A673 (cell line): ENCODE measurements around the gene MX2. TPM values are rescaled to one million over a fixed set of nuclear protein-coding genes. Genes with fewer than 3 reads are reported as not detected.

Experiments used
- BruUV-seq: library from RNA; stranded (reverse); fragments of 400-500 nt; replicated peaks from 2 replicates; lab custom pipeline; 2021; lab: Mats Ljungman, UMichigan
- CTCF ChIA-PET: fragments of 300-600 bp; sonication (Branson Sonifier 250); formaldehyde crosslinking; loops from one replicate; lab custom pipeline; 2022; ENCODE audit warnings: antibody characterized with exemption; lab: Charles Lee
- POLR2A ChIA-PET: fragments of 300-600 bp; sonication (Branson Sonifier 250); formaldehyde crosslinking; loops from one replicate; lab custom pipeline; 2022; ENCODE audit warnings: antibody characterized with exemption; ENCODE audit not compliant: low non-redundant PET; lab: Charles Lee
- DNase-seq: peaks from one replicate; pipeline ENCODE4 v3.0.0-alpha.2; 2015; ENCODE audit warnings: low spot score
- H3K27ac ChIP-seq: fragments of 200-600 bp; sonication (generic); 2 replicates; pipeline ENCODE4 v1.5.1; 2016; ENCODE audit warnings: mixed run types, low read depth, mild to moderate bottlenecking, mixed read lengths, antibody characterized with exemption, low read length; ENCODE audit not compliant: poor library complexity, severe bottlenecking
- H3K27me3 ChIP-seq: fragments of 200-600 bp; sonication (generic); replicated peaks from 2 replicates; pipeline ENCODE4 v1.6.1; 2017; ENCODE audit warnings: mixed run types, low read depth, mild to moderate bottlenecking, mixed read lengths, antibody characterized with exemption, low read length; ENCODE audit not compliant: insufficient read depth, poor library complexity
- H3K36me3 ChIP-seq: fragments of 200-600 bp; sonication (generic); 2 replicates; pipeline ENCODE4 v1.6.1; 2016; ENCODE audit warnings: mixed run types, mild to moderate bottlenecking, mixed read lengths, antibody characterized with exemption, low read length; ENCODE audit not compliant: insufficient read depth, poor library complexity, severe bottlenecking
- H3K4me1 ChIP-seq: fragments of 200-600 bp; sonication (generic); 2 replicates; pipeline ENCODE4 v1.6.1; 2017; ENCODE audit warnings: mixed run types, mild to moderate bottlenecking, mixed read lengths, antibody characterized with exemption, low read length; ENCODE audit not compliant: insufficient read depth, poor library complexity, severe bottlenecking
- H3K4me3 ChIP-seq: fragments of 200-600 bp; sonication (generic); 2 replicates; pipeline ENCODE4 v1.5.1; 2016; ENCODE audit warnings: low read depth, mixed run types, mild to moderate bottlenecking, mixed read lengths, low read length; ENCODE audit not compliant: poor library complexity, severe bottlenecking
- H3K9me3 ChIP-seq: fragments of 200-600 bp; sonication (generic); 2 replicates; pipeline ENCODE4 v1.6.1; 2016; ENCODE audit warnings: mixed run types, low read depth, mild to moderate bottlenecking, mixed read lengths, antibody characterized with exemption, low read length; ENCODE audit not compliant: poor library complexity, severe bottlenecking
- CTCF ChIP-seq: fragments of 300-800, 200-600 bp; sonication (generic); conservative IDR thresholded peaks from 2 replicates; pipeline ENCODE4 v1.5.1; 2017; ENCODE audit warnings: low read depth, mild to moderate bottlenecking, antibody characterized with exemption, low read length, moderate library complexity, mixed read lengths
- EZH2 ChIP-seq: fragments of 200-600 bp; sonication (generic); IDR thresholded peaks from 2 replicates; pipeline ENCODE4 v1.6.1; 2017; ENCODE audit warnings: borderline replicate concordance, low read depth, mild to moderate bottlenecking, mixed read lengths, antibody characterized with exemption, low read length; ENCODE audit not compliant: poor library complexity, severe bottlenecking
- intact Hi-C: fragments of 100-400 bp; cut with micrococcal nuclease; formaldehyde crosslinking; loops from one replicate; pipeline ENCODE4 v1.10.0; 2022; ENCODE audit not compliant: unreplicated experiment
- total RNA-seq: library from RNA; stranded (reverse); gene quantifications from 2 replicates; pipeline ENCODE4 v1.2.3, GENCODE V29; 2021

Gene MX2
- total RNA-seq, 1 experiment from 2014 or later = not detected

GRCh38 chr21:41326414-41327080 lies 35.3 kb upstream of the MX2 start:
- CTCF ChIA-PET = no interaction called here
- Histone ChIP-seq H3K27ac (no peak overlapping the region), H3K4me1 (no peaks in the 10 kb centered on the region), H3K4me3 (no peak overlapping the region), H3K9me3 (no peaks in the 10 kb centered on the region), H3K27me3 (no peaks in the 10 kb centered on the region), H3K36me3 (no peaks in the 10 kb centered on the region)
- intact Hi-C loops = no loop called here
- TF ChIP-seq CTCF (no peak), EZH2 (no peak)
- BruUV-seq = no TSS peak
- no peak for DNase-seq
- POLR2A ChIA-PET = no interaction called here

GRCh38 chr21:41327753-41328152 lies 34.1 kb upstream of the MX2 start:
- TF ChIP-seq EZH2 = no peak
- TF ChIP-seq CTCF = no peak
- no peaks in the 10 kb centered on the region for H3K4me1 ChIP-seq
- H3K27me3 ChIP-seq = no peaks in the 10 kb centered on the region
- H3K36me3 ChIP-seq = no peaks in the 10 kb centered on the region
- intact Hi-C loops = no loop called here
- CTCF ChIA-PET = no interaction called here
- no peaks in the 10 kb centered on the region for H3K9me3 ChIP-seq
- BruUV-seq = no TSS peak
- POLR2A ChIA-PET = no interaction called here
- DNase-seq = no peak
- H3K4me3 ChIP-seq = no peak overlapping the region
- H3K27ac ChIP-seq = no peak overlapping the region

GRCh38 chr21:41328660-41329607 lies 32.9 kb upstream of the MX2 start:
- H3K36me3 ChIP-seq = no peaks in the 10 kb centered on the region
- no peak for DNase-seq
- no peak overlapping the region for H3K27ac ChIP-seq
- intact Hi-C loops = no loop called here
- no peaks in the 10 kb centered on the region for H3K9me3 ChIP-seq
- no peaks in the 10 kb centered on the region for H3K4me1 ChIP-seq
- H3K27me3 ChIP-seq = no peaks in the 10 kb centered on the region
- TF ChIP-seq EZH2 = no peak
- no TSS peak for BruUV-seq
- ChIA-PET CTCF (interaction anchor here (0.5 kb wide), 1 partner anchor 288 kb away, joined by 3 read pairs; no protein-coding TSS in a partner anchor), POLR2A (no interaction called here)
- no peak overlapping the region for H3K4me3 ChIP-seq
